Small intestine (tissue), 16 donors: Measurements from ENCODE around the gene SLC12A7. TPM values are rescaled to one million over a fixed set of nuclear protein-coding genes. Genes with fewer than 3 reads are reported as not detected.
"Not testable (repeated sequence)": the region's sequence is repeated elsewhere in the genome, so short reads cannot be mapped to it uniquely, and the experiment has no call there.

Source experiments
- DNase-seq, 2 donors: peaks; one replicate each; pipeline versions ENCODE4 v3.0.0 to v3.0.0-alpha.2; 2013
- FAIRE-seq: peaks from 2 replicates; lab custom pipeline; 2012; peaks lifted over from hg19 to GRCh38; lab: Jason Lieb, UNC
- H3K27ac ChIP-seq, 3 donors: one replicate each; pipeline ENCODE4 v1.5.1; 2013; ENCODE audit warnings: low read length in 2 of 3, mild to moderate bottlenecking in 2 of 3, control low read depth in 1 of 3, inconsistent platforms in 1 of 3, low read depth in 1 of 3, moderate library complexity in 1 of 3
- H3K27me3 ChIP-seq, 3 donors: one replicate each; pipeline ENCODE4 v1.6.1; 2013; ENCODE audit warnings: low read length in 3 of 3, inconsistent platforms in 1 of 3; ENCODE audit not compliant: control insufficient read depth in 3 of 3, insufficient read depth in 3 of 3
- H3K36me3 ChIP-seq, 3 donors: one replicate each; pipeline ENCODE4 v1.6.1; 2013; ENCODE audit warnings: low read length in 3 of 3, inconsistent platforms in 1 of 3, low read depth in 1 of 3, mild to moderate bottlenecking in 1 of 3, moderate library complexity in 1 of 3; ENCODE audit not compliant: control insufficient read depth in 3 of 3, insufficient read depth in 2 of 3
- H3K4me1 ChIP-seq, 3 donors: one replicate each; pipeline ENCODE4 v1.6.1; 2013; ENCODE audit warnings: low read length in 2 of 3, inconsistent platforms in 1 of 3, low read depth in 1 of 3, mild to moderate bottlenecking in 1 of 3, moderate library complexity in 1 of 3; ENCODE audit not compliant: control insufficient read depth in 3 of 3, insufficient read depth in 2 of 3
- H3K4me3 ChIP-seq, 3 donors: one replicate each; pipeline ENCODE4 v1.5.1; 2013; ENCODE audit warnings: low read length in 3 of 3, control low read depth in 1 of 3, inconsistent platforms in 1 of 3, low read depth in 1 of 3, mild to moderate bottlenecking in 1 of 3, moderate library complexity in 1 of 3
- H3K9me3 ChIP-seq, 2 donors: one replicate each; pipeline ENCODE4 v1.6.1; 2013; ENCODE audit warnings: low read depth in 1 of 2, low read length in 1 of 2; ENCODE audit not compliant: control insufficient read depth in 2 of 2, insufficient read depth in 1 of 2
- WGBS, 3 donors: extraction: QIAGEN DNeasy Blood & Tissue Kit; methylation state at CpG; one replicate each; pipeline ENCODE4 v1.1.7; 2013; 5-methylcytosine and 5-hydroxymethylcytosine counted together
- long read RNA-seq, 10 donors: transcript quantifications; one replicate each; lab custom pipeline, GENCODE V29; 2026
- polyA plus RNA-seq, 4 donors: library from polyadenylated mRNA; stranded (reverse) in 3 of 4; unstranded in 1 of 4; fragments of 200-250 nt in 3 of 4; fragments of 120-200 nt in 1 of 4; gene quantifications; one replicate each; pipeline versions ENCODE4 v1.2.1 to v1.2.3, GENCODE V29; 2013
- donor health status: healthy with polysubstance abuse.
- donor health status: control.
- donor health status: control.
- donor health status: Bipolar disorder and iron deficiency.
- donor health status: healthy.

Gene SLC12A7
- 10 to 100 TPM; 32.7 to 79.9 (median 44.5) TPM for polyA plus RNA-seq
- long read RNA-seq, donor 1, full-length matches to known transcripts, result 2 of 26 reads
- long read RNA-seq, donor 1, partial matches to known transcripts, result 24 of 26 reads
- long read RNA-seq, donor 1, other reads (novel, unspliced or antisense), result 0 of 26 reads
- long read RNA-seq, donor 2, partial matches to known transcripts, result 45 of 45 reads
- long read RNA-seq, donor 2, other reads (novel, unspliced or antisense), result 0 of 45 reads
- long read RNA-seq, donor 3, full-length matches to known transcripts, result 1 of 6 reads
- long read RNA-seq, donor 3, partial matches to known transcripts, result 5 of 6 reads
- long read RNA-seq, donor 3, other reads (novel, unspliced or antisense), result 0 of 6 reads
- long read RNA-seq, donor 4, result 0 reads
- long read RNA-seq, donor 5, result 0 reads
- long read RNA-seq, donor 6, partial matches to known transcripts, result 20 of 20 reads
- long read RNA-seq, donor 6, other reads (novel, unspliced or antisense), result 0 of 20 reads
- long read RNA-seq, donor 7, full-length matches to known transcripts, result 3 of 3 reads
- long read RNA-seq, donor 7, partial matches to known transcripts, result 0 of 3 reads
- long read RNA-seq, donor 7, other reads (novel, unspliced or antisense), result 0 of 3 reads
- long read RNA-seq, donor 8, result 0 reads
- long read RNA-seq, donor 9, full-length matches to known transcripts, result 2 of 11 reads
- long read RNA-seq, donor 9, partial matches to known transcripts, result 9 of 11 reads
- long read RNA-seq, donor 9, other reads (novel, unspliced or antisense), result 0 of 11 reads
- long read RNA-seq, donor 10, full-length matches to known transcripts, result 1 of 1 reads
- long read RNA-seq, donor 10, partial matches to known transcripts, result 0 of 1 reads
- long read RNA-seq, donor 10, other reads (novel, unspliced or antisense), result 0 of 1 reads

- DNase-seq (peak; percentile 80 to 90), FAIRE-seq (no peak)
- WGBS, 3 donors, result 1% methylated on average over 48 to 79 of the region's 79 CpGs
- Histone ChIP-seq H3K4me3 (peak within 1 kb of the TSS; percentile 68 to 95 (median 92)), H3K4me1 (peaks cover 0 to 40% (median 4%) of the 10 kb centered on the region in 3 donors), H3K9me3 (no peaks in the 10 kb centered on the region), H3K27ac (peak within 1 kb of the TSS; percentile 81 to 96 (median 91)), H3K27me3 (no peaks in the 10 kb centered on the region), H3K36me3 (peaks cover 0 to 48% (median 0%) of the 10 kb centered on the region in 3 donors)
Observed at GRCh38 chr5:1111727-1112289, at the start of gene SLC12A7. Gene SLC12A7, minus strand, starts transcription at chr5:1112063. Its CDS starts 72 bp downstream, at chr5:1111991.

- Histone ChIP-seq H3K4me1 (peaks cover 0 to 13% (median 2%) of the 10 kb centered on the region in 3 donors), H3K9me3 (peaks cover 0 to 14% of the 10 kb centered on the region in 2 donors), H3K4me3 (no peak overlapping the region), H3K27me3 (peaks cover 0 to 7% (median 3%) of the 10 kb centered on the region in 3 donors), H3K36me3 (no peaks in the 10 kb centered on the region), H3K27ac (peak overlapping the region in 2 of 3 donors; percentile 76 to 82)
- 31 to 63% (median 42%) methylated on average over 23 of the region's 23 CpGs for WGBS, 3 donors
- DNase-seq (peak; percentile 49 to 91), FAIRE-seq (no peak)
Observed at GRCh38 chr5:1161108-1161832, 49.4 kb upstream of the SLC12A7 start.

DNA sequence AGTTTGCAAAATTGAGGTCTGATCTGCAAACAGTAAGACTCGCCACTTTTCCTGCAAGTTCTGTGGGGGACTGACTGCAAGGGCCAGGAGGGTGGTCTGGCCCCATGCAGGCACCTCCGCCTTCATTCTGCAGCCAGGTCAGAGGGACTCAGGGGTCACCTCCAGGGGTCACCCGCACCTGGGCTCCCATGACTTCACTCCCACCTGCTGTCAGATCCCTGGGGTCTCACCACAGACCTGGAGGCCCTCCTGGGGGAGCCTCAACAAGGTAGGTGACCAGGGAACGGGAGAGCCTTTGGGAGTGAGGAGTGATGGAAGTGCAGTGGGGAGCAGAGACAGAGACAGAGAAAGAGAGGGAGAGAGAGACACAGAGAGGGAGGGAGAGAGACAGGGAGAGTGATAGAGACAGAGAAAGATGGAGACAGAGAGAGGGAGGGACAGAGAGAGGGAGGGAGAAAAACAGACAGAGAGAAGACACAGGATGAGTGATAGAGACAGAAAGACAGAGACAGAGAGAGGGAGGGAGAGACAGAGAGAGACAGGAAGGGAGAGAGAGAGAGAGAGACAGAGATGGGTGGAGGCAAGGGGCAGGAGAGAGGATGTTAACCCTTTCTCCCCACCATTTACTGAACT lies 48.0 kb upstream of the SLC12A7 start:
- DNase-seq, result no peak
- Histone ChIP-seq H3K27ac (no peak overlapping the region), H3K9me3 (peaks cover 0 to 16% of the 10 kb centered on the region in 2 donors), H3K4me3 (no peak overlapping the region), H3K36me3 (no peaks in the 10 kb centered on the region), H3K4me1 (peaks cover 0 to 6% (median 2%) of the 10 kb centered on the region in 3 donors), H3K27me3 (peaks cover 0 to 13% (median 3%) of the 10 kb centered on the region in 3 donors)
- no peak for FAIRE-seq
- WGBS, 3 donors, result 75 to 89% (median 76%) methylated on average over 4 of the region's 4 CpGs

- H3K4me1 ChIP-seq, result peaks cover 0 to 3% (median 2%) of the 10 kb centered on the region in 3 donors
- no peak overlapping the region for H3K27ac ChIP-seq
- no peak for FAIRE-seq
Observed at GRCh38 chr5:1159341-1159675, 47.4 kb upstream of the SLC12A7 start.

GRCh38 chr5:1158647-1159340 lies 46.9 kb upstream of the SLC12A7 start:
- no peaks in the 10 kb centered on the region for H3K36me3 ChIP-seq
- 82 to 90% (median 83%) methylated on average over 20 of the region's 20 CpGs for WGBS, 3 donors
- H3K27ac ChIP-seq, result no peak overlapping the region
- H3K4me3 ChIP-seq, result no peak overlapping the region
- DNase-seq (no peak), FAIRE-seq (no peak)
- peaks cover 0 to 23% (median 8%) of the 10 kb centered on the region in 3 donors for H3K27me3 ChIP-seq
- peaks cover 0 to 16% of the 10 kb centered on the region in 2 donors for H3K9me3 ChIP-seq
- peaks cover 0 to 3% (median 2%) of the 10 kb centered on the region in 3 donors for H3K4me1 ChIP-seq

More at GRCh38 chr5:1159341-1159675, 47.4 kb upstream of the SLC12A7 start:
- no peak for DNase-seq
- Histone ChIP-seq H3K9me3 (peaks cover 0 to 16% of the 10 kb centered on the region in 2 donors), H3K36me3 (no peaks in the 10 kb centered on the region), H3K4me3 (no peak overlapping the region), H3K27me3 (peaks cover 0 to 19% (median 4%) of the 10 kb centered on the region in 3 donors)
- 84 to 87% (median 86%) methylated on average over 11 of the region's 11 CpGs for WGBS, 3 donors

GRCh38 chr5:1157461-1157986 lies 45.7 kb upstream of the SLC12A7 start:
- 78 to 80% (median 80%) methylated on average over 2 of the region's 2 CpGs for WGBS, 3 donors
- DNase-seq, result not testable (repeated sequence)

More at GRCh38 chr5:1157461-1157986, 45.7 kb upstream of the SLC12A7 start:
- not testable (repeated sequence) for FAIRE-seq, H3K36me3 ChIP-seq, H3K4me3 ChIP-seq, H3K4me1 ChIP-seq, H3K27ac ChIP-seq
- Histone ChIP-seq H3K9me3 (peaks cover 0 to 16% of the 10 kb centered on the region in 2 donors), H3K27me3 (peaks cover 0 to 23% (median 8%) of the 10 kb centered on the region in 3 donors)
